GM12878 (cell line): Measurements from ENCODE around the gene RUNX3. TPM values are rescaled to one million over a fixed set of nuclear protein-coding genes. Genes with fewer than 3 reads are reported as not detected.

ENCODE experiments used
- BACH1 ChIP-seq: fragments of 450-650 bp; IDR thresholded peaks from 2 replicates; pipeline ENCODE4 v1.6.1; 2017; ENCODE audit warnings: mild to moderate bottlenecking, borderline replicate concordance
- BHLHE40 ChIP-seq, 2 experiments: fragments of 450-650 bp in 1 of 2; IDR thresholded peaks; 2 replicates each; pipeline ENCODE4 v1.6.1; 2011 to 2017; ENCODE audit warnings: low read depth in 2 of 2, borderline replicate concordance in 1 of 2, improper control_type of control experiment in 1 of 2, low read length in 1 of 2, mild to moderate bottlenecking in 1 of 2
- CREM ChIP-seq: IDR thresholded peaks from 2 replicates; pipeline ENCODE4 v1.6.1; 2014; ENCODE audit warnings: antibody characterized with exemption, low read depth
- E4F1 ChIP-seq: fragments of 450-650 bp; IDR thresholded peaks from 2 replicates; pipeline ENCODE4 v1.6.1; 2018; ENCODE audit warnings: borderline replicate concordance, mild to moderate bottlenecking; ENCODE audit not compliant: partially characterized antibody
- ELK1 ChIP-seq: IDR thresholded peaks from 2 replicates; pipeline ENCODE4 v1.6.1; 2012; ENCODE audit warnings: low read depth, low read length, improper control_type of control experiment
- EZH2 ChIP-seq: IDR thresholded peaks from 2 replicates; pipeline ENCODE4 v1.6.1; 2012; ENCODE audit warnings: low read depth, mild to moderate bottlenecking, control low read depth, inconsistent platforms, low read length, borderline replicate concordance; ENCODE audit not compliant: control insufficient read depth
- GABPA ChIP-seq: IDR thresholded peaks from 2 replicates; pipeline ENCODE4 v1.6.1; 2014; ENCODE audit warnings: antibody characterized with exemption, low read depth, mild to moderate bottlenecking, inconsistent platforms
- HDAC2 ChIP-seq: fragments of 200-600 bp; sonication (generic); IDR thresholded peaks from 2 replicates; pipeline ENCODE4 v1.6.1; 2017
- HDAC6 ChIP-seq: fragments of 200-600 bp; sonication (generic); IDR thresholded peaks from one replicate; pipeline ENCODE4 v1.8.0; 2017; ENCODE audit warnings: antibody characterized with exemption; ENCODE audit not compliant: unreplicated experiment
- LARP7 ChIP-seq: fragments of 450-650 bp; IDR thresholded peaks from 2 replicates; pipeline ENCODE4 v1.6.1; 2017; ENCODE audit warnings: mild to moderate bottlenecking
- MTA3 ChIP-seq: IDR thresholded peaks from 2 replicates; pipeline ENCODE4 v1.6.1; 2012; ENCODE audit warnings: low read length, inconsistent platforms, borderline replicate concordance
- MYC ChIP-seq: IDR thresholded peaks from 2 replicates; pipeline ENCODE4 v1.6.1; 2011; ENCODE audit warnings: mild to moderate bottlenecking, low read length, moderate library complexity, inconsistent platforms; ENCODE audit not compliant: insufficient read depth, insufficient replicate concordance, insufficient read length, severe bottlenecking
- NFIC ChIP-seq: IDR thresholded peaks from 2 replicates; pipeline ENCODE4 v1.6.1; 2012; ENCODE audit warnings: low read depth, mild to moderate bottlenecking, inconsistent platforms, low read length, moderate library complexity
- NFYA ChIP-seq: IDR thresholded peaks from 2 replicates; pipeline ENCODE4 v1.6.1; 2011; ENCODE audit warnings: low read depth, mild to moderate bottlenecking, low read length, improper control_type of control experiment, borderline replicate concordance
- PRDM15 ChIP-seq: fragments of 450-650 bp; formaldehyde crosslinking; IDR thresholded peaks from 2 replicates; pipeline ENCODE4 v1.4.0; 2020; ENCODE audit warnings: mild to moderate bottlenecking, moderate library complexity
- RBBP5 ChIP-seq: fragments of 200-600 bp; sonication (generic); conservative IDR thresholded peaks from 2 replicates; pipeline ENCODE4 v1.6.1; 2016
- SP1 ChIP-seq: IDR thresholded peaks from one replicate; pipeline ENCODE4 v1.6.1; 2011; ENCODE audit warnings: low read depth, low read length
- SPI1 ChIP-seq: IDR thresholded peaks from 2 replicates; pipeline ENCODE4 v1.6.1; 2011; ENCODE audit warnings: low read depth, mild to moderate bottlenecking, low read length, moderate library complexity, borderline replicate concordance; ENCODE audit not compliant: insufficient read depth
- SUZ12 ChIP-seq: fragments of 200-600 bp; sonication (generic); IDR thresholded peaks from one replicate; pipeline ENCODE4 v1.6.1; 2018; ENCODE audit warnings: antibody characterized with exemption, mild to moderate bottlenecking; ENCODE audit not compliant: unreplicated experiment
- ZNF592 ChIP-seq: fragments of 450-650 bp; IDR thresholded peaks from 2 replicates; pipeline ENCODE4 v1.6.1; 2017; ENCODE audit warnings: mild to moderate bottlenecking, moderate library complexity
- polyA plus RNA-seq, 11 experiments: library from polyadenylated mRNA; depleted of rRNA in 4 of 11; unstranded in 6 of 11; stranded (reverse) in 5 of 11; fragments of >200 nt; fragmentation: Nextera tagmentation in 4 of 11; fragmentation: Illumina TruSeq in 1 of 11; extraction: Ambion mirVana in 4 of 11; extraction: Trizol in 1 of 11; gene quantifications; 1 replicate in 1 of 11; 2 replicates in 10 of 11; pipeline versions ENCODE4 v1.2.1 to v1.2.3, GENCODE V29; 2011 to 2016; ENCODE audit warnings: inconsistent platforms in 2 of 11, missing spikeins in 2 of 11, low read depth in 1 of 11
- total RNA-seq, 4 experiments: library from RNA; depleted of rRNA in 3 of 4; stranded (reverse); fragments of >200 nt in 3 of 4; fragmentation: Illumina TruSeq in 1 of 4; extraction: Trizol in 1 of 4; gene quantifications; 2 replicates each; pipeline versions ENCODE4 v1.2.1 to v1.2.3, GENCODE V29; 2013 to 2021

RUNX3 gene
- total and polyA plus RNA-seq, 10 of the 15 experiments (the other 5 are each of a cell fraction or from before 2014, with no cell fraction given), result 19.0 to 151 (median 31.4) TPM

- TF ChIP-seq ZNF592 (no peak), SP1 (no peak), GABPA (no peak), ELK1 (no peak), SPI1 (no peak), NFYA (no peak), PRDM15 (CRISPR knock-in tag) (no peak), BHLHE40 (IDR thresholded peaks at IDR 0.05; ENCODE audit: borderline replicate concordance in 1 of 2, low read depth in 2 of 2, low read length in 1 of 2) (no peak), EZH2 (no peak), NFIC (peak; percentile 62; the same call in 1 of the 2 replicates), MTA3 (no peak), RBBP5 (no peak), HDAC2 (no peak), BACH1 (no peak), LARP7 (no peak), HDAC6 (no peak), CREM (peak; percentile 58; the same call in 1 of the 2 replicates), MYC (no peak), E4F1 (no peak), SUZ12 (no peak)
These were observed 25.1 kb upstream of the RUNX3 start (continued) for GRCh38 chr1:24955161-24955560.
